Neuron (in vitro differentiated cells): ENCODE measurements around the gene RIC8A.
"Not testable (repeated sequence)": the region's sequence is repeated elsewhere in the genome, so short reads cannot be mapped to it uniquely, and the experiment has no call there.

Experiments
- H2AFZ ChIP-seq: one replicate; pipeline ENCODE4 v1.6.1; 2013; ENCODE audit warnings: low read depth, mild to moderate bottlenecking, inconsistent platforms, low read length, moderate library complexity
- H3K27me3 ChIP-seq: one replicate; pipeline ENCODE4 v1.6.1; 2013; ENCODE audit warnings: low read length; ENCODE audit not compliant: insufficient read depth
- H3K36me3 ChIP-seq: one replicate; pipeline ENCODE4 v1.6.1; 2013; ENCODE audit warnings: low read length; ENCODE audit not compliant: insufficient read depth
- H3K4me1 ChIP-seq: one replicate; pipeline ENCODE4 v1.6.1; 2013; ENCODE audit warnings: low read length; ENCODE audit not compliant: insufficient read depth
- H3K4me3 ChIP-seq: 2 replicates; pipeline ENCODE4 v1.5.1; 2013; ENCODE audit warnings: mild to moderate bottlenecking, low read length, moderate library complexity
- H3K9me3 ChIP-seq: one replicate; pipeline ENCODE4 v1.6.1; 2013; ENCODE audit warnings: low read length

The RIC8A gene

DNA sequence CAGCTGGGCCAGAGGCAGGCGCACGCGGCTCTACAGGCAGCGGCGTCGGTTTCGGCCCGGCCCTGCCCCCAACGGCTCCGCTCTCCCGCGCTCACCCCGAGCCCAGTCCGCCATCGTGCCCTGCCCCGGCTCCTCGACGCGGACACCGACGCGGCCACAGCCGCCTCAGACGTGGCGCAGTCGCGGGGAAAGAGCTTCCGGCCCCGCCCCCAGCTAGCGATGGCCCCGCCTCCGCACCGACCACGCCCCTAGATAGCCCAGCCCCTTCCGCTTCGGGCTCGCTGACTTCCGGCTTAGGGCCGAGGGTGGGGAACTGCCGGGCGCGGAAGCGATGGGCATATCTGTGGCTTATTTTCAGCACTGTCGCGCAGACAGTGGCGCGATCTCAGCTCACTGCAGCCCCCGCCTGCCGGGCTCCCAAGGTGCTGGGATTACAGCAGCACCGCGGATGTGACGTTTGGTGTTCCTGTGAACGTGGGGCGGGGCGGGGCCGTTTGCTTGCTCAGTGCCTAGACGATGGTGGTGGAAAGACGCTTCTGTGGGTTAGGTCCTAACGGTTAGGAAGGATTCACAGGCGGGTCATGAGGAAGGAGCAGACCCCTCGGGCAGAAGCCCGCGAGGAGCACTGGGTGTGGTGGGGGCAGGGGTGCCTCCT, at the start of gene RIC8A, which contains the start of gene BET1L:
RIC8A (plus strand) TSS at position 501 of the 655 bp plus-strand sequence. CDS start 1,147 bp downstream, outside the sequence.
BET1L (minus strand) TSS at position 192 of the 655 bp plus-strand sequence; CDS start at position 114, 78 bp downstream.
- peaks cover 28% of the 10 kb centered on the region for H3K4me1 ChIP-seq
- no peaks in the 10 kb centered on the region for H3K27me3 ChIP-seq
- H3K36me3 ChIP-seq = peaks cover 50% of the 10 kb centered on the region
- no peak within 1 kb of the TSS for H2AFZ ChIP-seq
- peak within 1 kb of the TSS; percentile 60 for H3K4me3 ChIP-seq
- no peaks in the 10 kb centered on the region for H3K9me3 ChIP-seq

DNA sequence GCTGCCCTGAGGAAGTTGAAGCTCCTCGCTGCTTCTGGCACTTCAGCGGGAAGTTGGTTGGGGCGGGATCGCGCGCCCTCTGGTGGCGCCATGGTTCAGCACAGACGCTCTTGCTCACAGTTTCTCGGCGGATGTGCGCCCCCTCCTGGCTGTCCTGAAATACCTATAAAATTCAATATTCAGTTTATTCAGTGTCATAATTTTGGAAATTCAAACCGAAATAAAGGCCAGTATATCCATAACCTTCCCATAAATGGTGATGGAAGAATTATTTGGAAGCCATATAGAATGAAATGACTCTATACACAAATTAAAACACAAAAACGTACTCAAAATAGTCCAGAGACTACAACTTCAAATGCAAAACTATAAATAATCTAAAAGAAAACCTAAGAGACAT, 27.3 kb upstream of the RIC8A start:
- not testable (repeated sequence) for H3K4me1 ChIP-seq, H3K27me3 ChIP-seq, H3K4me3 ChIP-seq, H3K9me3 ChIP-seq, H3K36me3 ChIP-seq, H2AFZ ChIP-seq

DNA sequence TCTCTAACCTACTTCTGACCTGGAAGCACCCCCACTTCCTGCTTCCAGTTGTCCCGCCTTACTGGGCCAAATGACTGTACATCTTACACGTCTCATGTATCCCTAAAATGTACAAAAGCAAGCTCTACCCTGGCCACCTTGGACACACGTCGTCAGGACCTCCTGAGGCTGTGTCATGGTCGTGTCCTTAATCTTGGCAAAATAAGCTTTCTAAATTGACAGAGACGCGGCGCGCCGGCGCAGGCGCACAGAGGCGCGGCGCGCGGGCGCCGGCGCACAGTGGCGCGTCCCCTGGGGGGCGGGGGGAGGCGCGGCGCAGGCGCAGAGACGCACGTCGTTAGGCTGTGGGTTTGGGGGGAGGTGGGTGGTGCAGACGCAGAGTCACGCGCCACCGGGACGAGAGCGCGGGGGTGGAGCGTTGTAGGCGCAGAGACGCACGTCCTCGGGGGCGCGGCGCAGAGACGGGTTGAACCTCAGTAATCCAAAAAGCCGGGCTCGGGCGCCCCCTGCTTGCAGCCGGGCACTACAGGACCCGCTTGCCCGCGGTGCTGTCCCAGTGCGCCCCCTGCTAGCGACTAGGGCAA, 18.2 kb upstream of the RIC8A start:
- not testable (repeated sequence) for H3K36me3 ChIP-seq, H3K4me3 ChIP-seq, H2AFZ ChIP-seq, H3K4me1 ChIP-seq, H3K9me3 ChIP-seq, H3K27me3 ChIP-seq

DNA sequence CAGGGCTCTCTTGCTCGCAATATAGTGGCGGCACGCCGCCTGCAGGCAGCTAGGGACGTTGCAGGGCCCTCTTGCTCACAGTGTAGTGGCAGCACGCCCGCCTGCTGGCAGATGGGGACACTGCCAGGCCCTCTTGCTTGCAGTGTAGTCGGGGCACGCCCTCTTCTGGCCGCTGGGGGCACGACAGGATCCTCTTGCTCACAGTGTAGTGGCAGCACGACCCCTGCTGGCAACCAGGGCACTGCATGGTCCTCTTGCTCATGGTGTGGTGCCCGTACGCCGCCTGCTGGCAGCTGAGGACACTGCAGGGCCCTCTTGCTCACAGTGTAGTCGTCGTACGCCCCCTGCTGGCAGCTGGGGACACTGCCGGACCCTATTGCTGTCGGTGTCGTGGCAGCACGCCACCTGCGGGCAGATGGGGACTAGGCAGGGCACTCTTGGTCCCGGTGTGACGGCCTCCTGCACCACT, 17.6 kb upstream of the RIC8A start:
- not testable (repeated sequence) for H3K27me3 ChIP-seq, H3K4me3 ChIP-seq, H2AFZ ChIP-seq, H3K4me1 ChIP-seq, H3K36me3 ChIP-seq, H3K9me3 ChIP-seq

DNA sequence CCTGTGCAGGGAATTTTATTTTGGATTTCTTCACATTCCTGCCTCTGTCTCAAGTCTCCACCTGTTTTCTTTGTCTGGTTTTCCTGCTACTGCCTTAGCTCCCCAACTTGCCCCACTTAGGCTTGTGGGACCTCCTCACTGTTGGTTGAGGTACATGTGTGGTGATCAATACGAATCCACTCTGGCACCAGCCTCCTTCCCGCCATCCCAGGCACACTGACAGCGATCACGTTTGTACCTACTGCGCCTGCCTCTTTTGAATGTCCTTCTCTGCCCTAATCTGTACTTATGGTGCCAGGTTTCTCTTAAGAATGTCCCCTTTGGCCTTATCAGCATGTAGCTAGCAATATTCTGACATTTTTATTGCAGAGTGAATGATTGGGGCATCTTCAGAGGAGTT, 17.0 kb upstream of the RIC8A start:
- H2AFZ ChIP-seq = not testable (repeated sequence)

DNA sequence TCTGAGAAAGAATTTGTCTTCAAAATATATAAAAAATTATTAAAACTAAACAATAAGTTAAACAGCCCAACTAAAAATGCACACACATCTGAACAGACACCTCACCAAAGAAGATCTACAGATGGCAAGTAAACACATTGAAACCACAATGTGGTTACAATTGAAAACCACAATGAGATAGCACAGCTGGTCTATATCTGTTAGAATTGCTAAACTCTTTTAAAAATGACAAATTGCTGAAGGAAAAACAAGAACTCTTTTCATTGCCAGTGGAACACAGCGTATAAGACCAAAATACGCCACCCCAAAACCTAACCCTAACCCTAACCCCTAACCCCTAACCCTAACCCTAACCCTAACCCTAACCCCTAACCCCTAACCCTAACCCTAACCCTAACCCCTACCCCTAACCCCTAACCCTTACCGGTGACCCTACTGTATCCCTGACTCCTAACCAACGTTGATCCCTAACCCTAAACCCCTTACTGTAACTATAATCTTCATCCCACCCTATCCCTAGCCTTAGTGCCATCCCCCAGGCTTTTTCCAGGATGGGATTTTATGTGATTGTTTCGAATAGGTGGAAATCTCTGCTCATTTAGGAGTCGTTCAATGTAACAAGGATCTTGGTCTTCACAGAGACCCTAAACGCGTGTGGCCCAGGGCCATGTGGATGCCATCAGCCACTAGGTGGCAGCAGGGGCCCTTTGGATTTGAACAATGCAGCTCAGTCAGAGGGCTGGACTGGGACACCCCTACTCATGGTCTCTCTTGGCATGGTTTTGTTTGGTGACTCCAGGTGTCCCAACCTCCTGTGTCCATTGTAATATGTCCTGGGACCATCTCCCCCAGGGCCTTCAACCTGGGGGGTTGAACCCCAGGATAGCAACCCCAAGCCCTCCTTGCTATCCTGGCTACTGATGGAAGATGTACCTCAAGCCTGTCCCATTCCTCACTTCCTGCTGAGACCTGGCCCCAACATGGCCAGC, 15.7 kb upstream of the RIC8A start:
- H3K9me3 ChIP-seq, H3K36me3 ChIP-seq, H3K4me3 ChIP-seq, H3K4me1 ChIP-seq, H2AFZ ChIP-seq, H3K27me3 ChIP-seq: not testable (repeated sequence)

More for the DNA sequence above, 17.0 kb upstream of the RIC8A start:
- H3K4me1 ChIP-seq, H3K4me3 ChIP-seq, H3K9me3 ChIP-seq, H3K27me3 ChIP-seq, H3K36me3 ChIP-seq: not testable (repeated sequence)

DNA sequence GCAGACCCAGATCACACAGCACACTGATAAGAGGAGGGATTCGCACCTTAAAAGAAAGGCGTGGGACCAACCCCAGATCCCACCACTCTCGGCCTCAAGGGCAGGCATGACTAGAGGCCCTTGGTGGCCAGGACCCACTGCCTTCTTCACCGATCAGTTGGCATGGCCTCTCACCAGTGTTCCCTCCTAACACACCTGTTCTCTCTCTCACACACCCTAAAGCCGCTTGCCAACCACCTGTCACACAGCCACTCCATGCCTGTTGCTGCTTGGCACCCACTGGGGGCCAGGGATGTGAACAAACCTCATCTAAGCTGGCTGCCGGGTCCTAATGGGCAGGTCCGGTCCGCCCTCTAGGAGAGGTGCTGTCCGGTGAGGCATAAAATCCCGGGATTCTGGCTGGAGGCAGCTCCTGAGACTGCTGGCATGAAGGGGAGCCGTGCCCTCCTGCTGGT, 14.8 kb upstream of the RIC8A start, which contains the start of gene SCGB1C1:
SCGB1C1 (plus strand) TSS at position 405 of the 455 bp plus-strand sequence; CDS start at position 427, 22 bp downstream.
- H2AFZ ChIP-seq, H3K4me3 ChIP-seq: not testable (repeated sequence)

DNA sequence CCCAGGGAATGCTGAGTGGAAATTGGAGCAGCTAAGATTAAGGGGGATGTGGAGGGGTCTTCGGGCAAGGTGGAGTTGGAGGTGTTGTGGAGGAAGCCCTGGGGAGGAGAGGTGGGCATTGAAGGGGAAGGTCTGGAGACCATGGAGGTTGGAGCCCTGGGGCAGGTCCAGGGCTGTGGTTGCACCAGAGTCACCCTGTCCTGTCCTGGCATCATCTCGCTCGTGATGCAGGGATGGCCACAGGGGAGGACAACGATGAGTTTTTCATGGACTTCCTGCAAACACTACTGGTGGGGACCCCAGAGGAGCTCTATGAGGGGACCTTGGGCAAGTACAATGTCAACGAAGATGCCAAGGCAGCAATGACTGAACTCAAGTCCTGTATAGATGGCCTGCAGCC, 14.0 kb upstream of the RIC8A start:
- H2AFZ ChIP-seq, H3K9me3 ChIP-seq, H3K36me3 ChIP-seq: not testable (repeated sequence)

More for the DNA sequence above, 14.8 kb upstream of the RIC8A start, which contains the start of gene SCGB1C1:
- not testable (repeated sequence) for H3K36me3 ChIP-seq, H3K4me1 ChIP-seq, H3K9me3 ChIP-seq, H3K27me3 ChIP-seq

DNA sequence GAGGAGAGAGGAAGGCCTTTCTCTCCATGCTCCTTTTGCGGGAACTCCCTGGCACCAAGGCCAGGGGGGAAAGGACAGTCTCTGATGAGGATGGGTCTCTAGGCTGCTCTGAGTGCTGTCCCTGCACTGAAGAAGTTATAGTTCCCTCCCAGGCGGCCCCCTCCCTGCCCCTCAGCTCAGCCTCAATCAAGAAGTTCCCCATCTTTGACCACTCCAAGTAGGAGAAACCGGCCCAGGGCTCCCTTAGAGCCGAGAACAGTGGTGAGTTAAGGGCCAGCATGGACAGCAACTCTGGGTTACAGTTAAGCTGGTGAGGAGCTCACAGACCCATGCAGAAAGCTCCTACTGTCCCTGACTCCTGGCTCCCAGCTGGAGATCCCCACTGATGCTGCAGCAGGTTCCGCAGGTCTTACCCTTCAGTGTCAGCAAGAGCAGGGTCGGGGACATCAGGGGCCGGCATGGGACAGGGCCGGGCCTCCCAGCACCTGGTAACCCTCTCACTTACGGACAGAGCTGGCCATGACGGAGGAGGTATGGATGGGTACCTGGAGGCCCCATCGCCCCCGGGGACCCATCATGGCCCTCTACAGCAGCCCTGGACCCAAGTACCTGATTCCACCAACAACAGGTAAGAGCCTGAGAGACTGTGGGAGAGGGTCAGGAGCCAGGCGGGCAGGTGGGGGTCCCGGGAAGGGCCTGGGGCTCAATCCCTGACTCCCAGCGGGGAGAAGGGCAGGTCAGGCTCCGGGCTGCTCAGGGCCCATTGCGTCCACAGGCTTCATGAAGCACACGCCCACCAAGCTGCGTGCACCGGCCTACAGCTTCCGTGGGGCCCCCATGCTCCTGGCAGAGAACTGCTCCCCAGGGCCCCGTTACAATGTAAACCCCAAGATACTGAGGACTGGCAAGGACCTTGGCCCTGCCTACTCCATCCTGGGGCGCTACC, 10.4 kb upstream of the RIC8A start:
- no peak overlapping the region for H2AFZ ChIP-seq
- no peaks in the 10 kb centered on the region for H3K4me1 ChIP-seq
- H3K36me3 ChIP-seq = peaks cover 3% of the 10 kb centered on the region
- no peaks in the 10 kb centered on the region for H3K27me3 ChIP-seq
- no peaks in the 10 kb centered on the region for H3K9me3 ChIP-seq
- H3K4me3 ChIP-seq = no peak overlapping the region

More for the DNA sequence above, 14.0 kb upstream of the RIC8A start:
- H3K4me1 ChIP-seq, H3K27me3 ChIP-seq, H3K4me3 ChIP-seq: not testable (repeated sequence)

DNA sequence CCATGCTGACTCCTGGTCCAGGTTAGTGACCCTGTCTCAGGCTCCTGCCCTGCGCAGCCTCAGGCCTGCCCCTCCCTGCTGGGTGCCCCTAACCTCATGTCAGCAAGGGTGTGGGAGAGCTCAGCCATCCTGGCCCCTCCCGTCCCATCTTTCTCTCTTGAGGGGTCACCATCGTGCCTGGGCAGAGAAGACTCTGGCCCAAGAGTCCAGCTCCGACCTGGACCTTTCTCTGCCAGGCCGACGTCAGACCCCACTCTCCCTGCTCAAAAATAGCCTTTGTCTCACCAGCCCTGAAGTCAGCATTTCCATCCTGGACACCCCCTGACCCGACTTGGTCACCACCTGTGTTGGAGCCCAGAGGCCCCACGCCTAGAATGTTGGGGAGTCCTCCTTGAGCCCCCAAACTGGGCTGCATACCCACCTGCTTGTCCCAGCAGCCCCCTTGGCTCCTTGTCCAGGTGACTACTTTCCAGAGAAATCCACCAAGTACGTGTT, 9.7 kb upstream of the RIC8A start:
- H3K4me1 ChIP-seq = no peaks in the 10 kb centered on the region
- H3K36me3 ChIP-seq = peaks cover 3% of the 10 kb centered on the region
- no peaks in the 10 kb centered on the region for H3K27me3 ChIP-seq
- no peaks in the 10 kb centered on the region for H3K9me3 ChIP-seq
- no peak overlapping the region for H2AFZ ChIP-seq
- H3K4me3 ChIP-seq = no peak overlapping the region

DNA sequence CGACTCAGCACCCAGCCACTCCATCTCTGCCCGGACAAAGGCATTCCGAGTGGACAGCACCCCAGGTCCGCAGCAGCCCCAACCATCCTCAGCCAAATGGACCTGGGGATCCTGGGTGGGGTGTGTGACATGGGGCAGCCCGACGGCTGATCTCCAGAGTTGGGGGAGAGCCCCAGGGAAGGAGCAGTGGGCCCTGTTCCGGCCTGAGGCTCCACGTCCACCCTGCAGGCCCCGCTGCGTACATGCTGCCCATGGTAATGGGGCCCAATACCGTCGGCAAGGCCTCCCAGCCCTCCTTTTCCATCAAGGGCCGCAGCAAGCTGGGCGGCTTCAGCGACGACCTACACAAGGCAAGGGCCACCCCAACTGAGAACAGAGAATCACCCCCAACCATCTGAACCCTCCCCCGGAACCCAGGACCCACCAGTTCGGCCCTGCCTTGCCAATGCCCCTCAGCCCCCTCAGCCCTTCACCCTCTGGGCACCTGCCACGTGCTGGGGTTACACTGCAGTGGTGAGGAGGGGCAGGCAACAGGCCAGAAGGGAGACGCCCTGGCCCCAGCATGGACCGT, 9.2 kb upstream of the RIC8A start:
- H3K9me3 ChIP-seq = no peaks in the 10 kb centered on the region
- no peaks in the 10 kb centered on the region for H3K4me1 ChIP-seq
- no peak overlapping the region for H3K4me3 ChIP-seq
- H3K27me3 ChIP-seq = no peaks in the 10 kb centered on the region
- peaks cover 3% of the 10 kb centered on the region for H3K36me3 ChIP-seq
- no peak overlapping the region for H2AFZ ChIP-seq
